Peyer's patch (tissue), 4 donors: ENCODE measurements around the gene NTRK2.

Source experiments
- POLR2A ChIP-seq, 2 donors: fragments of 450-650 bp; IDR thresholded peaks; one replicate each; pipeline ENCODE4 v1.5.1; 2017; ENCODE audit warnings: antibody characterized with exemption in 2 of 2, mild to moderate bottlenecking in 2 of 2, moderate library complexity in 2 of 2
- TF ChIP-seq, protein P1 (sequence below), 6 experiments: fragments of 450-650 bp in 4 of 6; fragments of 200-600 bp in 2 of 6; sonication (generic) in 1 of 6; IDR thresholded peaks; one replicate each; pipeline ENCODE4 v1.5.1; 2017 to 2019; ENCODE audit warnings: antibody characterized with exemption in 6 of 6, mild to moderate bottlenecking in 3 of 6, moderate library complexity in 1 of 6

- TF ChIP-seq, protein P1, sequence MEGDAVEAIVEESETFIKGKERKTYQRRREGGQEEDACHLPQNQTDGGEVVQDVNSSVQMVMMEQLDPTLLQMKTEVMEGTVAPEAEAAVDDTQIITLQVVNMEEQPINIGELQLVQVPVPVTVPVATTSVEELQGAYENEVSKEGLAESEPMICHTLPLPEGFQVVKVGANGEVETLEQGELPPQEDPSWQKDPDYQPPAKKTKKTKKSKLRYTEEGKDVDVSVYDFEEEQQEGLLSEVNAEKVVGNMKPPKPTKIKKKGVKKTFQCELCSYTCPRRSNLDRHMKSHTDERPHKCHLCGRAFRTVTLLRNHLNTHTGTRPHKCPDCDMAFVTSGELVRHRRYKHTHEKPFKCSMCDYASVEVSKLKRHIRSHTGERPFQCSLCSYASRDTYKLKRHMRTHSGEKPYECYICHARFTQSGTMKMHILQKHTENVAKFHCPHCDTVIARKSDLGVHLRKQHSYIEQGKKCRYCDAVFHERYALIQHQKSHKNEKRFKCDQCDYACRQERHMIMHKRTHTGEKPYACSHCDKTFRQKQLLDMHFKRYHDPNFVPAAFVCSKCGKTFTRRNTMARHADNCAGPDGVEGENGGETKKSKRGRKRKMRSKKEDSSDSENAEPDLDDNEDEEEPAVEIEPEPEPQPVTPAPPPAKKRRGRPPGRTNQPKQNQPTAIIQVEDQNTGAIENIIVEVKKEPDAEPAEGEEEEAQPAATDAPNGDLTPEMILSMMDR (IDR thresholded peaks at IDR 0.05): no peak
- TF ChIP-seq POLR2A (IDR thresholded peaks at IDR 0.05): no peak
Measured at GRCh38 chr9:84722388-84722989, 53.0 kb downstream of the NTRK2 start.
